Measurements from ENCODE around the gene PRKCZ.
"Not testable (repeated sequence)": the region's sequence is repeated elsewhere in the genome, so short reads cannot be mapped to it uniquely, and the experiment has no call there.

The PRKCZ gene

DNA sequence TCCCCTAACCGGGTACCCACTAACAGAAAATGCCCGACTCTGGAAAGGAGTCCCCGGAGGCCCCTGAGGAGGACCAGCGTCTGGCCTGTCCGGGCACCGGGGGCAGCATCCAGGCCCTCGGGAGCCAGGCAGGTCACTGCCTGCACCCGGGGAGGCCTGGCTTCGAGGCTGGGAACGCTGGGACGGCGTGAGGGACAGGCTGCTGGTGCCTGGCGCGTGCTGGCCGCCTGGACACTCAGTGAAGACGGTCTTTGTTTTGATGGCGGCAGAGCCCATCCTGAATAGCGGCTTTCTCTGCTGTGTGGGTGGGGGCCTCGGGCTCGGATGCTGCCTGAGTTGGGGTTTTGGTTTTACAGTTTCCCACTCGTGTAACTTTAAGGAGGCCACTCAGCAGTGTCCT is 37.6 kb downstream of the PRKCZ start:
- DNase-seq (ENCODE audit: low read depth) = no peak

GRCh38 chr1:2088458-2088857 is 38.2 kb downstream of the PRKCZ start:
- no peak for DNase-seq (ENCODE audit: low read depth)

DNA sequence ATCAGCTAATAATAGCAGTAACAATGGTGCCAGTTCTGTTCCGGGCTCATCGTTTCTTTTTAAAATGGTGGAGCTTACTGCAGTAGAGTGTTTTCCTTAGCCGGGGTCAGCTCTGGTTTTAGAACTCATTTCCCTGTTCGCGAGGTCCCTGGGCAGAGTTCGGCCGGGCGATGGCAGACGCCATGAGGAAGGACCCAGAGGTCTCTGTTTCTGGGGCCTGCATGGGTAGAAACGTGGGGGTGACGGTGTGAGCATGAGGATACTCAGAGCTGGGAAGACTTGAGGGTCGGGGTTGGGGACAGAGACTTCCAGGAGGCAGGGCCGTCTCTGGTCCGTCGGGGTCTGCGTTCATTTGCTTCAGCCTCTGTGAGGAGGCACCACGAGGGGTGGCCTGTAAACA is 38.8 kb downstream of the PRKCZ start:
- DNase-seq (ENCODE audit: low read depth) = no peak

GRCh38 chr1:2090216-2090890 is 40.1 kb downstream of the PRKCZ start:
- DNase-seq (ENCODE audit: low read depth) = no peak

- peak; percentile 19 for DNase-seq (ENCODE audit: low read depth)
These were observed 41.7 kb downstream of the PRKCZ start for GRCh38 chr1:2091611-2092604.

GRCh38 chr1:2093055-2093454 is 42.8 kb downstream of the PRKCZ start:
- DNase-seq (ENCODE audit: low read depth) = no peak

- DNase-seq (ENCODE audit: low read depth) = no peak
These were observed 43.4 kb downstream of the PRKCZ start for GRCh38 chr1:2093636-2094035.

DNA sequence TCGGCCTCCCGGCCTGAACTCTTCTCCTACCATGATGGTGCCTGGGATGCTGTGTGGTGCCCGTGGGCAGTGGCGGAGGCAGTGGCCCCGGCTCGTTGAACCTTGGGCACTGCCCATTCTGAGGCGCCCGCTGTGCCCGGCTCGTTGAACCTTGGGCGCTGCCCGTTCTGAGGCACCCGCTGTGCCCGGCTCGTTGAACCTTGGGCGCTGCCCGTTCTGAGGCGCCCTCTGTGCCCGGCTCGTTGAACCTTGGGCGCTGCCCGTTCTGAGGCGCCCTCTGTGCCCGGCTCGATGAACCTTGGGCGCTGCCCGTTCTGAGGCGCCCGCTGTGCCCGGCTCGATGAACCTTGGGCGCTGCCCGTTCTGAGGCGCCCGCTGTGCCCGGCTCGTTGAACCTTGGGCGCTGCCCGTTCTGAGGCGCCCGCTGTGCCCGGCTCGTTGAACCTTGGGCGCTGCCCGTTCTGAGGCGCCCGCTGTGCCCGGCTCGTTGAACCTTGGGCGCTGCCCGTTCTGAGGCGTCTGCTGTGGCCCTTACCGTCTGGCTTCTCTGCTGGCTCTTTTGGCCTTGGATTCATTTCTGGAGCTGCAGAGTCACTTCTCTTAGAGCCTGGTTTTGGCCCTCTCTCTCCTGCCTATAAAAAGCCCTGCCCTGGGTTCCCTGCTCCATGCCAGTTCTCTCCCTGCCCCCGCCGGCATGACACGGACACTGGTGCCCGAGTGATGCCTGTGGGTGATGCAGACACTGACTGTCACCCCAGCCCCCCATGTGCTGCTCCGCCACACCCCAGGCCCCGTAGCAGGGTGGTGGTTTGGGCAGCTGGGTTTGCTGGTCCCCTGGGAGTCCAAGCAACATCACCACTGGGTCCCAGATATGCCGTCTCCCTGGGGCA is 44.3 kb downstream of the PRKCZ start:
- DNase-seq (ENCODE audit: low read depth) = not testable (repeated sequence)

DNA sequence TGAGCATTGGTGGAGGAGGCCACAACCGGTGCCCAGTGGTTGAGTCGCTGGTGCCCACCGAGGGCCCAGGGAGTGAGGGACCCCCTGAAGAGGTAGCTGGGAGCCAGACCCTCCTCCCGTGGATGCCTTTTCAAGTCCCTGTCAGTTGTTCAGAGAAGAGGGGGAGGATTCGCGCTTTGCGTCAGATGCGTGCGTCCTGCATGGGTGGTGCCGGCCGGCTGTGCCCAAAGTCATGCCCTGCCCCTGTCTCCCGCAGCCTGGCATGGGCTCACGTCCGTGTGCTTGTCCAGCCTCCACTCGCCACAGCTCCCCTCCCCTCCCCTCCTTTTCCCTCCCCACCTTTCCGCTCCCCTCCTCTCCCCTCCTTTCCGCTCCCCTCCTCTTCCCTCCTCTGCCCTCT is 45.2 kb downstream of the PRKCZ start:
- DNase-seq (ENCODE audit: low read depth) = no peak

DNA sequence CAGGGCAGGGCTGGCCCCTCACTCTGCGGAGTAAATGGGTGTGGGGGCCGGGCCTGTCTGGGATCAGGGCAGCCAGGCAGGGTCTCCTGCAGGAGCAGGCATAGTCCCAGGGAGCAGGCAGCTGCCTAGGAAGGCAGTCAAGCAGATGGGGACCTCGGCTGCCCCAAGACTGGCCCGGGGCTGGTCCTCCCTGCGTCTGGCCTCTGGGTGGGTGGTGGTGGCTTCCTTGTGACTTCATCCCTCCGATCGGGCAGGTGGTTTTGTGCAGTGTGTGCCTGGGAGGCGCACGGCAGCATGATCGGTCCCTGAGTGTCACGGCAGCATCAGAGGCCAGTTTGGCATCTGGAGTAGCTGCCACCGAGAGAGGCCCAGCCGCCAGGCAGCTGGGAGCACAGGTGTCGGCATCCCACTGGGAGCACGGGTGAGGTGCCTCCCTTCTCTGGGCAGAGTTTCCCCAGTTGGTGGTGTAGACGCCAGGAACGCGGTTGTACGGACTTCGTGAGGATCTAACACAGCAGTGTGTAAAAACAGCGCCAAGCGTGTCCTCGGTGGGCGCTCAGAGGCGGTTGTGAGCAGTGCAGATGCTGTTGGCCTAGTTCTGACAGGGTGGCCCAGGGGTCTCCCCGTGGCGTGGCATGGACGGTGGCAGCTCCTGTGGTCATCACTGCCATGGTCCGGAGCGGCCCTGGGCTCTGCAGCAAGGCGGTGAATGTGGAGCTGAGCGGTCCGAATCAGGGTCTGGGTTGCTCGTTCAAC is 45.9 kb downstream of the PRKCZ start:
- DNase-seq (ENCODE audit: low read depth) = no peak

DNA sequence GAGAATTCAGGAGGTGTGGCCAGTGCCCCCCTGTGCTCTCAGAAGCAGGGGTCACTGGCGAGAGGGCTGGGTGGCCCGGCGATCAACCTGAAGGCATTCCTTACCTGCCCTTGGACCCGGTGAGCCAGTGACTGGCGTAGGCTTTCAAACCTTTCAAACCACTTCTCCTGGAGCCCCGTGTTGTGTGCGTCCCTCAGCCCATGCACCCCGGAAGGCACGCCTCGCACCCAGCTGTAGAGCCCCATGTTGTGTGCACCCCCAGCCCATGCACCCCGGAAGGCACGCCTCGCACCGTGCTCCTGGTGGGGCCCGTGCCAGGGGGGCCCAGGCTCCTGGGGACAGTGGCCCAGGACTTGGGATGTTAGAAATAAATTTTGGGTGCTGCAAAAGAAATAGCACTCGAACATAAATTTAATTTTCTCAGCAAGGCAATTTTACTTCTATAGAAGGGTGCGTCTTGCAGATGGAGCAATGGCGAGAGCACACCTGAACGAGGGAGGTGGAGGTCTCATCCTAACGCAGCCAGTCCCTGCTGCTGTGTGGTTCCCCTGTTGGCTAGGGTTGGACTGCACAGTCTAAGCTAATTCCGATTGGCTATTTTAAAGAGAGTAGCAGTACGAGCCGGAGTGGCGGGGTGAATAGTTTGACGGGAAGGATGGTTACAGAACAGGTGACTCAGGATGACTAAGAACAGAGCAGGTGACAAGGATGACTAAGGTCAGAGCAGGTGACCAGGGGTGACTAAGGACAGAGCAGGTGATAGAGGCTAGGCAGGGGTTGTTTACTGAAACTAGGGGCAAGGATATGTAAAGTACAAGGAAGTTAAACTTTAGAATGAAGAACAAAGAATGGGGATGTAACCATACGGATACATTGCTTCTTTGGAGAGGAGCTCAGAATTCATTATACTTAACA is 47.4 kb downstream of the PRKCZ start:
- no peak for DNase-seq (ENCODE audit: low read depth)

- DNase-seq (ENCODE audit: low read depth) = no peak
These were observed 48.1 kb downstream of the PRKCZ start for GRCh38 chr1:2098301-2098698.

GRCh38 chr1:2098839-2099785 is 48.9 kb downstream of the PRKCZ start:
- DNase-seq (ENCODE audit: low read depth) = no peak

GRCh38 chr1:2099886-2100779 is 49.9 kb downstream of the PRKCZ start:
- DNase-seq (ENCODE audit: low read depth) = no peak

GRCh38 chr1:2100780-2101108 is 50.5 kb downstream of the PRKCZ start:
- DNase-seq (ENCODE audit: low read depth) = no peak

DNA sequence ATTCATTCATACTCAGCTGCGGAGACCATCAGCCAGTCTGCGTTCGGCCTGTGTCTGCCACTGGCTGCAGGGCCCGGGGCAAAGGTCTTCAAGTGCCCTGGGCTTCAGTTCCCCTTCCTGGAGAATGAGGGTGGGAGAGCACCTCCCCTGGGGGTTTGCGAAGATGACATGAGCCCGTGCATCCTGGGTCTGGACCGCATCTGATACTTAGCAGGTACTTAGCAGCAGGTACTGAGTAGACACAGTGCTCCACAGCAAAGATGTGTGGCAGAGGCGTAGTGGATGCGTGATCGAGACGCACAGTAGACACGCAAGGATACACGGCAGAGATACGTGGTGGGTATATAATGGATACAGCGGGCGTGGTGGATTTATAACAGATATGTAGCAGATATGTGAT is 51.3 kb downstream of the PRKCZ start:
- DNase-seq (ENCODE audit: low read depth) = no peak

GRCh38 chr1:2101946-2102345 is 51.7 kb downstream of the PRKCZ start:
- no peak for DNase-seq (ENCODE audit: low read depth)

DNA sequence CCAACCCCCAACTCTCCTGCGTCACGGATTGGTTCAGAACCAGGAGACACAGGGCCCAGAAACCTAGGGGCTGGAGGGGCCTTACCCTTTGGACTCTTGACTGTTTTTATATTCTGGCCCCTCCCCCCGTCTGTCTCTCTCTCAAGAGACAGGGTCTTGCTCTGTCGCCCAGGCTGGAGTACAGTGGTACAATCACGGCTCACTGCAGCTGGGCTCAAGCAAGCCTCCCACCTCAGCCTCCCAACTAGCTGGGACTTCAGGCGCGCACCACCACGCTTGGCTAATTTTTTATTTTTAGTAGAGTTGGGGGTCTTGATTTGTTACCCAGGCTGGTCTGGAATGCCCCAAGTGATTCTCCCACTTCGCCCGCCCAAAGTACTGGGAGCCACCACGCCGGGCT is 52.5 kb downstream of the PRKCZ start:
- DNase-seq (ENCODE audit: low read depth) = no peak
